Osteoblast (primary cell): ENCODE results near the gene FES. TPM values are rescaled to one million over a fixed set of nuclear protein-coding genes. Genes with fewer than 3 reads are reported as not detected.

ENCODE experiments used
- DNase-seq: peaks from one replicate; pipeline ENCODE4 v3.0.0; 2011; ENCODE audit warnings: low spot score, mixed read lengths; ENCODE audit not compliant: insufficient read length; ENCODE audit errors: missing footprints
- H2AFZ ChIP-seq: 2 replicates; pipeline ENCODE4 v1.6.0; 2011; ENCODE audit warnings: mild to moderate bottlenecking, low read length
- H3K27ac ChIP-seq: 2 replicates; pipeline ENCODE4 v1.5.1; 2011; ENCODE audit warnings: mild to moderate bottlenecking, low read depth, low read length, moderate library complexity
- H3K27me3 ChIP-seq: 2 replicates; pipeline ENCODE4 v1.6.0; 2012; ENCODE audit warnings: mild to moderate bottlenecking, control low read depth, inconsistent platforms, low read length, moderate library complexity; ENCODE audit not compliant: insufficient read depth
- H3K36me3 ChIP-seq: 2 replicates; pipeline ENCODE4 v1.5.1; 2011; ENCODE audit warnings: mild to moderate bottlenecking, low read length, control low read depth, moderate library complexity; ENCODE audit not compliant: insufficient read depth
- H3K4me1 ChIP-seq: 2 replicates; pipeline ENCODE4 v1.5.1; 2011; ENCODE audit warnings: mild to moderate bottlenecking, low read length, control low read depth, moderate library complexity; ENCODE audit not compliant: insufficient read depth
- H3K4me2 ChIP-seq: 2 replicates; pipeline ENCODE4 v1.6.0; 2011; ENCODE audit warnings: mild to moderate bottlenecking, low read length; ENCODE audit not compliant: insufficient read depth
- H3K4me3 ChIP-seq: fragments of 200-600 bp; sonication (generic); 3 replicates; pipeline ENCODE4 v1.5.1; 2012; ENCODE audit warnings: mild to moderate bottlenecking, low read length, inconsistent platforms; ENCODE audit not compliant: insufficient read depth
- H3K79me2 ChIP-seq: 2 replicates; pipeline ENCODE4 v1.6.0; 2012; ENCODE audit warnings: mild to moderate bottlenecking, low read length, control low read depth, inconsistent platforms; ENCODE audit not compliant: insufficient read depth
- H3K9me3 ChIP-seq: 2 replicates; pipeline ENCODE4 v1.5.1; 2011; ENCODE audit warnings: low read depth, low read length, control low read depth
- H4K20me1 ChIP-seq: 2 replicates; pipeline ENCODE4 v1.6.0; 2012; ENCODE audit warnings: mild to moderate bottlenecking, low read length, control low read depth; ENCODE audit not compliant: insufficient read depth
- total RNA-seq: library from RNA; depleted of rRNA; stranded (reverse); fragments of >200 nt; gene quantifications from 2 replicates; pipeline ENCODE4 v1.2.3, GENCODE V29; 2012
- TF ChIP-seq, protein P1 (sequence below): IDR thresholded peaks from 2 replicates; pipeline ENCODE4 v1.5.1; 2011; ENCODE audit warnings: mild to moderate bottlenecking, low read depth, low read length, moderate library complexity; ENCODE audit errors: extremely low read depth

Gene FES
- total RNA-seq, 1 donor: 20.3 TPM

DNA sequence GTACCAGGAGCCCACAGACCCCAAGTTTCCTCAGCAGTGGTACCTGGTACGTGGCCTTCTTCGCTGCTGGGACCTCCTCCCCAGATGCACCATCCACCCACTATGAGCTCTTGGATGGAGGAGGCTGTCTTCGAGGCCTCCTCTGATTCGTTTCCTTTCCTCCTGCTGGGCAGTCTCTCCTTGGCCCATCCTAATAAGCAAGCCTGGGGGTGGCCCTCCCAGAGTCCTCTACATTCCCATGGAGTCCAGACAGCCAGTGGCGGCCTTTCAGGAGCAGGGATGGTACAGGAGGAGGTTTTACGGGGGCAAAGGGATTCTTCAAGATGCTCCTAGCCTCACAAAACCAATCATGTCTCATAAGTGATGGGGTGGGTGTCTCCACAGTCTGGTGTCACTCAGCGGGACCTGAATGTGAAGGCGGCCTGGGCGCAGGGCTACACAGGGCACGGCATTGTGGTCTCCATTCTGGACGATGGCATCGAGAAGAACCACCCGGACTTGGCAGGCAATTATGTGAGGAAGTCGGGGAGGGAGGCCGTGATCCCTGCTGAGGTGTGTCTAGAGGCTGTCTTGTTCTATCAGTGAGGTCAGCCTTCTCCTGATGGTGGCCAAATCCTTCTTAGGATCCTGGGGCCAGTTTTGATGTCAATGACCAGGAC lies 7.7 kb upstream of the FES start:
- Histone ChIP-seq H3K79me2 (peaks cover 51% of the 10 kb centered on the region), H2AFZ (no peak overlapping the region), H3K9me3 (no peaks in the 10 kb centered on the region), H3K27ac (no peak overlapping the region), H3K36me3 (peaks cover 44% of the 10 kb centered on the region), H3K4me1 (peaks cover 23% of the 10 kb centered on the region), H3K4me2 (no peak overlapping the region), H3K4me3 (no peak overlapping the region), H4K20me1 (peaks cover 27% of the 10 kb centered on the region), H3K27me3 (no peaks in the 10 kb centered on the region)
- DNase-seq: no peak
- TF ChIP-seq, protein P1, sequence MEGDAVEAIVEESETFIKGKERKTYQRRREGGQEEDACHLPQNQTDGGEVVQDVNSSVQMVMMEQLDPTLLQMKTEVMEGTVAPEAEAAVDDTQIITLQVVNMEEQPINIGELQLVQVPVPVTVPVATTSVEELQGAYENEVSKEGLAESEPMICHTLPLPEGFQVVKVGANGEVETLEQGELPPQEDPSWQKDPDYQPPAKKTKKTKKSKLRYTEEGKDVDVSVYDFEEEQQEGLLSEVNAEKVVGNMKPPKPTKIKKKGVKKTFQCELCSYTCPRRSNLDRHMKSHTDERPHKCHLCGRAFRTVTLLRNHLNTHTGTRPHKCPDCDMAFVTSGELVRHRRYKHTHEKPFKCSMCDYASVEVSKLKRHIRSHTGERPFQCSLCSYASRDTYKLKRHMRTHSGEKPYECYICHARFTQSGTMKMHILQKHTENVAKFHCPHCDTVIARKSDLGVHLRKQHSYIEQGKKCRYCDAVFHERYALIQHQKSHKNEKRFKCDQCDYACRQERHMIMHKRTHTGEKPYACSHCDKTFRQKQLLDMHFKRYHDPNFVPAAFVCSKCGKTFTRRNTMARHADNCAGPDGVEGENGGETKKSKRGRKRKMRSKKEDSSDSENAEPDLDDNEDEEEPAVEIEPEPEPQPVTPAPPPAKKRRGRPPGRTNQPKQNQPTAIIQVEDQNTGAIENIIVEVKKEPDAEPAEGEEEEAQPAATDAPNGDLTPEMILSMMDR: no peak

- peaks cover 27% of the 10 kb centered on the region for H4K20me1 ChIP-seq
- H3K4me1 ChIP-seq: peaks cover 22% of the 10 kb centered on the region
- no peak overlapping the region for H3K27ac ChIP-seq
- no peak overlapping the region for H3K4me3 ChIP-seq
- no peaks in the 10 kb centered on the region for H3K27me3 ChIP-seq
- H2AFZ ChIP-seq: no peak overlapping the region
- DNase-seq: no peak
- peaks cover 44% of the 10 kb centered on the region for H3K79me2 ChIP-seq
- H3K4me2 ChIP-seq: no peak overlapping the region
- H3K36me3 ChIP-seq: peaks cover 50% of the 10 kb centered on the region
- no peaks in the 10 kb centered on the region for H3K9me3 ChIP-seq
- TF ChIP-seq, protein P1: no peak
Measured at GRCh38 chr15:90877315-90877714, 7.0 kb upstream of the FES start.

DNA sequence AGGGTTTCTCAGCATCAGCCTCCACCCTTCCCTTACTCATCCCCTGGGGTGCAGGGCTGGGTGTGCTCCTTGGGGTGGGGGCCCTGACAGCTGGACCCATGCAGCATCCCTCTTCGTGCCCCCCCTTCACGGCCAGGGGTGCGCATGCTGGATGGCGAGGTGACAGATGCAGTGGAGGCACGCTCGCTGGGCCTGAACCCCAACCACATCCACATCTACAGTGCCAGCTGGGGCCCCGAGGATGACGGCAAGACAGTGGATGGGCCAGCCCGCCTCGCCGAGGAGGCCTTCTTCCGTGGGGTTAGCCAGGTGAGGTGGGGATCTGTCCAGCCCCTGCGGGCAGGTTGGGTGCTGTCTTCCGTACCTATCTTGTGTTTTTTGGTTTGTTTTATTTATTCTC lies 6.3 kb upstream of the FES start:
- H3K4me1 ChIP-seq: peaks cover 15% of the 10 kb centered on the region
- peaks cover 56% of the 10 kb centered on the region for H3K36me3 ChIP-seq
- no peak overlapping the region for H2AFZ ChIP-seq
- H3K27me3 ChIP-seq: no peaks in the 10 kb centered on the region
- H3K4me3 ChIP-seq: no peak overlapping the region
- H3K79me2 ChIP-seq: peaks cover 37% of the 10 kb centered on the region
- no peak for DNase-seq
- TF ChIP-seq, protein P1: no peak
- no peak overlapping the region for H3K4me2 ChIP-seq
- H3K9me3 ChIP-seq: no peaks in the 10 kb centered on the region
- peaks cover 26% of the 10 kb centered on the region for H4K20me1 ChIP-seq
- H3K27ac ChIP-seq: no peak overlapping the region

- peaks cover 21% of the 10 kb centered on the region for H4K20me1 ChIP-seq
- peaks cover 31% of the 10 kb centered on the region for H3K79me2 ChIP-seq
- H3K27ac ChIP-seq: no peak overlapping the region
- H3K9me3 ChIP-seq: no peaks in the 10 kb centered on the region
- no peak overlapping the region for H2AFZ ChIP-seq
- peaks cover 56% of the 10 kb centered on the region for H3K36me3 ChIP-seq
- DNase-seq: no peak
- H3K4me3 ChIP-seq: no peak overlapping the region
- no peaks in the 10 kb centered on the region for H3K27me3 ChIP-seq
- peaks cover 13% of the 10 kb centered on the region for H3K4me1 ChIP-seq
- TF ChIP-seq, protein P1: no peak
- no peak overlapping the region for H3K4me2 ChIP-seq
Measured at GRCh38 chr15:90878660-90879059, 5.6 kb upstream of the FES start.
